ENCODE data around the gene CHFR. TPM values are rescaled to one million over a fixed set of nuclear protein-coding genes. Genes with fewer than 3 reads are reported as not detected.
A peak's percentile ranks its signal among the peaks of the same experiment; 100 is the strongest.
"Not testable (repeated sequence)": the region's sequence is repeated elsewhere in the genome, so short reads cannot be mapped to it uniquely, and the experiment has no call there.

CHFR gene
- total RNA-seq, 1 experiment from 2014 or later = 32.3 TPM

DNA sequence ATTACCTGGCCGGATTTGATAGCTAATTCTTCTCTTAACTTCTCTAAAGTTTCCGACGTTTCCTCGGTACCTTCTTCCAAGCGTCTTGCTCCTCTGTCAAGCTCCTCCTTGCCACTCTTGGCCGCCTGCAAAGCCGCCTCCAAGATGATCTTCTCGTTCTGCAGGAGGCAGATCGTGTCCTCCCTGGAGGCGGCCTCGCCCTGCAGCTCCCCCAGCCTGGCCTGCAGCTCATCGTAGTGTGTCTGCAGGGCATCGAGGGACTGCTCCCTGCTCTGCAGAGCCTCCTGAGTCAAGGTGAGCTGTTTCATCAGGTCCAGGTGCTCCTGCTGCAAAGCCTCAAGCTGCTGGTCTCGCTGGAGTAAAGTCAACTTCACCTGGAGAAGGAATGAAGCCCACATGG lies 91.6 kb downstream of the CHFR start:
- ChIA-PET POLR2A (no interaction called here), CTCF (no interaction called here)
- H3K27me3 Mint-ChIP-seq (ENCODE audit: insufficient read depth, unreplicated experiment) = no peaks in the 10 kb centered on the region
- H3K4me1 Mint-ChIP-seq (ENCODE audit: low read depth, unreplicated experiment) = no peaks in the 10 kb centered on the region
- TF ChIP-seq, protein P1, sequence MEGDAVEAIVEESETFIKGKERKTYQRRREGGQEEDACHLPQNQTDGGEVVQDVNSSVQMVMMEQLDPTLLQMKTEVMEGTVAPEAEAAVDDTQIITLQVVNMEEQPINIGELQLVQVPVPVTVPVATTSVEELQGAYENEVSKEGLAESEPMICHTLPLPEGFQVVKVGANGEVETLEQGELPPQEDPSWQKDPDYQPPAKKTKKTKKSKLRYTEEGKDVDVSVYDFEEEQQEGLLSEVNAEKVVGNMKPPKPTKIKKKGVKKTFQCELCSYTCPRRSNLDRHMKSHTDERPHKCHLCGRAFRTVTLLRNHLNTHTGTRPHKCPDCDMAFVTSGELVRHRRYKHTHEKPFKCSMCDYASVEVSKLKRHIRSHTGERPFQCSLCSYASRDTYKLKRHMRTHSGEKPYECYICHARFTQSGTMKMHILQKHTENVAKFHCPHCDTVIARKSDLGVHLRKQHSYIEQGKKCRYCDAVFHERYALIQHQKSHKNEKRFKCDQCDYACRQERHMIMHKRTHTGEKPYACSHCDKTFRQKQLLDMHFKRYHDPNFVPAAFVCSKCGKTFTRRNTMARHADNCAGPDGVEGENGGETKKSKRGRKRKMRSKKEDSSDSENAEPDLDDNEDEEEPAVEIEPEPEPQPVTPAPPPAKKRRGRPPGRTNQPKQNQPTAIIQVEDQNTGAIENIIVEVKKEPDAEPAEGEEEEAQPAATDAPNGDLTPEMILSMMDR (IDR thresholded peaks at IDR 0.05; ENCODE audit: insufficient read depth in 1 of 2, low read depth in 1 of 2, low read length in 1 of 2, severe bottlenecking in 1 of 2, unreplicated experiment in 1 of 2) = no peak
- H3K9me3 ChIP-seq = no peaks in the 10 kb centered on the region
- H3K4me3 Mint-ChIP-seq (ENCODE audit: unreplicated experiment) = no peak overlapping the region
- no peak overlapping the region for H3K4me3 ChIP-seq (ENCODE audit: low read depth, low read length)
- H3K36me3 Mint-ChIP-seq (ENCODE audit: insufficient read depth, unreplicated experiment) = peaks cover 75% of the 10 kb centered on the region
- intact Hi-C loops (cut with micrococcal nuclease; ENCODE audit: unreplicated experiment) = no loop called here
- TSS peak; percentile 32 for BruUV-seq (replicated peaks)
- H3K9me3 Mint-ChIP-seq (ENCODE audit: unreplicated experiment) = no peaks in the 10 kb centered on the region
- no peak for DNase-seq
- no peak overlapping the region for H3K27ac Mint-ChIP-seq (ENCODE audit: unreplicated experiment)
- no peaks in the 10 kb centered on the region; the same call in none of the 2 replicates for H3K36me3 ChIP-seq (ENCODE audit: control insufficient read depth, insufficient read depth, low read length)
- H3K4me1 ChIP-seq = no peaks in the 10 kb centered on the region
- H3K27me3 ChIP-seq (replicated peaks; ENCODE audit: control insufficient read depth, insufficient read depth, low read length) = no peaks in the 10 kb centered on the region

DNA sequence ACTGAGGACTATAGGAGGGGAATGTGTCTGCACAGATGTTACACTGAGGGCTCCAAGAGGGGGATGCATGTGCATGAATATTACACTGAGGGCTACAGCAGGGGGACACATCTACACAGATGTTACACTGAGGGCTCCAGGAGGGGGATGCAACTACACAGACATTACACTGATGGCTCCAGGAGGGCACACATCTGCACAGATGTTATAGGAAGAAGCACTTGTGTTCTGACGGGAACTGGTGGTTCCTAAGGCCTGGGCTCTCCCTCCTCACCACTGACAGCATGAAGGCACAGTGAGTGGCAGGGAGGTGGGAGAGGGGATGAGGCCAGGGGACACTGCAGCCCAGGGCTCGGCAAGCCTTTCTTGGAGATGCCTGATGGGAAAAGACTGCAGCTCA lies 95.5 kb downstream of the CHFR start:
- H3K9me3 Mint-ChIP-seq (ENCODE audit: unreplicated experiment) = not testable (repeated sequence)

GRCh38 chr12:132789099-132789471 lies 98.3 kb downstream of the CHFR start:
- H3K9me3 ChIP-seq = no peaks in the 10 kb centered on the region
- DNase-seq = no peak
- intact Hi-C loops (cut with micrococcal nuclease; ENCODE audit: unreplicated experiment) = no loop called here
- Mint-ChIP-seq H3K27me3 (ENCODE audit: insufficient read depth, unreplicated experiment) (no peaks in the 10 kb centered on the region), H3K4me1 (ENCODE audit: low read depth, unreplicated experiment) (no peaks in the 10 kb centered on the region), H3K9me3 (ENCODE audit: unreplicated experiment) (no peaks in the 10 kb centered on the region), H3K27ac (ENCODE audit: unreplicated experiment) (no peak overlapping the region), H3K4me3 (ENCODE audit: unreplicated experiment) (no peak overlapping the region), H3K36me3 (ENCODE audit: insufficient read depth, unreplicated experiment) (peaks cover 74% of the 10 kb centered on the region)
- ChIA-PET POLR2A (no interaction called here), CTCF (no interaction called here)
- no peaks in the 10 kb centered on the region for H3K27me3 ChIP-seq (replicated peaks; ENCODE audit: control insufficient read depth, insufficient read depth, low read length)
- no peaks in the 10 kb centered on the region for H3K4me1 ChIP-seq
- no peak overlapping the region for H3K4me3 ChIP-seq (ENCODE audit: low read depth, low read length)
- H3K36me3 ChIP-seq (ENCODE audit: control insufficient read depth, insufficient read depth, low read length) = peaks cover 1% of the 10 kb centered on the region; the same call in 1 of the 2 replicates
- no TSS peak for BruUV-seq (replicated peaks)
- TF ChIP-seq, protein P1 (IDR thresholded peaks at IDR 0.05; ENCODE audit: insufficient read depth in 1 of 2, low read depth in 1 of 2, low read length in 1 of 2, severe bottlenecking in 1 of 2, unreplicated experiment in 1 of 2) = no peak

More for the DNA sequence above, 95.5 kb downstream of the CHFR start:
- H3K27me3 ChIP-seq (replicated peaks; ENCODE audit: control insufficient read depth, insufficient read depth, low read length); CTCF ChIA-PET; H3K27ac Mint-ChIP-seq (ENCODE audit: unreplicated experiment); BruUV-seq (replicated peaks); H3K4me3 ChIP-seq (ENCODE audit: low read depth, low read length); H3K4me1 Mint-ChIP-seq (ENCODE audit: low read depth, unreplicated experiment); H3K4me3 Mint-ChIP-seq (ENCODE audit: unreplicated experiment); H3K9me3 ChIP-seq; intact Hi-C loops (cut with micrococcal nuclease; ENCODE audit: unreplicated experiment); H3K27me3 Mint-ChIP-seq (ENCODE audit: insufficient read depth, unreplicated experiment); H3K4me1 ChIP-seq; DNase-seq; POLR2A ChIA-PET; H3K36me3 ChIP-seq (ENCODE audit: control insufficient read depth, insufficient read depth, low read length): not testable (repeated sequence)
- H3K36me3 Mint-ChIP-seq (ENCODE audit: insufficient read depth, unreplicated experiment) = peaks cover 76% of the 10 kb centered on the region

All from Caco-2 (cell line).